NT2/D1 (cell line): ENCODE measurements around the gene DAW1.
A peak's percentile ranks its signal among the peaks of the same experiment; 100 is the strongest.
"Not testable (repeated sequence)": the region's sequence is repeated elsewhere in the genome, so short reads cannot be mapped to it uniquely, and the experiment has no call there.

Experiments
- DNase-seq: peaks from one replicate; pipeline ENCODE4 v3.0.0-alpha.2; 2011; ENCODE audit warnings: low read depth, low spot score
- H3K27me3 ChIP-seq: 2 replicates; pipeline ENCODE4 v1.6.0; 2011; ENCODE audit warnings: mild to moderate bottlenecking; ENCODE audit not compliant: insufficient read length, insufficient read depth
- H3K36me3 ChIP-seq: 2 replicates; pipeline ENCODE4 v1.6.1; 2011; ENCODE audit warnings: mild to moderate bottlenecking, low read length, mixed read lengths; ENCODE audit not compliant: insufficient read depth, insufficient read length
- H3K4me1 ChIP-seq: 2 replicates; pipeline ENCODE4 v1.5.1; 2011; ENCODE audit not compliant: insufficient read depth, insufficient read length
- H3K4me3 ChIP-seq: 2 replicates; pipeline ENCODE4 v1.5.1; 2011; ENCODE audit warnings: low read depth; ENCODE audit not compliant: insufficient read length
- H3K9ac ChIP-seq: 2 replicates; pipeline ENCODE4 v1.6.0; 2011; ENCODE audit warnings: low read depth; ENCODE audit not compliant: insufficient read length
- H3K9me3 ChIP-seq: 2 replicates; pipeline ENCODE4 v1.5.1; 2011; ENCODE audit warnings: mild to moderate bottlenecking, low read length; ENCODE audit not compliant: insufficient read depth
- SUZ12 ChIP-seq: IDR thresholded peaks from 2 replicates; pipeline ENCODE4 v1.6.1; 2011; ENCODE audit not compliant: insufficient read length, insufficient read depth; ENCODE audit errors: extremely low read depth
- YY1 ChIP-seq: IDR thresholded peaks from 2 replicates; pipeline ENCODE4 v1.6.1; 2011; ENCODE audit not compliant: insufficient read length, insufficient read depth
- ZNF274 ChIP-seq: IDR thresholded peaks from 2 replicates; pipeline ENCODE4 v1.6.1; 2011; ENCODE audit warnings: mild to moderate bottlenecking, low read depth, low read length

DAW1 gene

GRCh38 chr2:227932403-227932802 is 61.0 kb downstream of the DAW1 start:
- Histone ChIP-seq H3K9me3 (peaks cover 8% of the 10 kb centered on the region; the same call in 1 of the 2 replicates), H3K4me3 (no peak overlapping the region), H3K9ac (no peak overlapping the region), H3K27me3 (no peaks in the 10 kb centered on the region), H3K36me3 (no peaks in the 10 kb centered on the region), H3K4me1 (no peaks in the 10 kb centered on the region)
- TF ChIP-seq ZNF274 (no peak), YY1 (no peak), SUZ12 (no peak)
- no peak for DNase-seq

GRCh38 chr2:227933884-227934283 is 62.5 kb downstream of the DAW1 start:
- DNase-seq: peak; percentile 20

GRCh38 chr2:227936249-227936648 is 64.8 kb downstream of the DAW1 start:
- H3K36me3 ChIP-seq, H3K4me1 ChIP-seq, H3K9ac ChIP-seq, H3K9me3 ChIP-seq, H3K4me3 ChIP-seq, DNase-seq, H3K27me3 ChIP-seq: not testable (repeated sequence)

More at GRCh38 chr2:227933884-227934283, 62.5 kb downstream of the DAW1 start:
- Histone ChIP-seq H3K9me3 (no peaks in the 10 kb centered on the region), H3K9ac (no peak overlapping the region), H3K27me3 (no peaks in the 10 kb centered on the region), H3K36me3 (no peaks in the 10 kb centered on the region), H3K4me1 (no peaks in the 10 kb centered on the region), H3K4me3 (no peak overlapping the region)
- TF ChIP-seq SUZ12: no peak
- no peak for TF ChIP-seq ZNF274
- TF ChIP-seq YY1: no peak

- no peak overlapping the region for H3K9ac ChIP-seq
- no peaks in the 10 kb centered on the region for H3K27me3 ChIP-seq
- no peak for TF ChIP-seq SUZ12
- no peak for TF ChIP-seq ZNF274
- TF ChIP-seq YY1: no peak
- peak; percentile 54 for DNase-seq
- no peaks in the 10 kb centered on the region for H3K36me3 ChIP-seq
- no peaks in the 10 kb centered on the region for H3K4me1 ChIP-seq
- H3K4me3 ChIP-seq: no peak overlapping the region
- H3K9me3 ChIP-seq: no peaks in the 10 kb centered on the region
These were observed 68.0 kb downstream of the DAW1 start for GRCh38 chr2:227939271-227940027.

GRCh38 chr2:227942021-227942420 is 70.6 kb downstream of the DAW1 start:
- no peaks in the 10 kb centered on the region for H3K27me3 ChIP-seq
- DNase-seq: no peak
- no peak overlapping the region for H3K9ac ChIP-seq
- H3K4me1 ChIP-seq: no peaks in the 10 kb centered on the region
- no peaks in the 10 kb centered on the region for H3K9me3 ChIP-seq
- TF ChIP-seq SUZ12 (no peak), YY1 (no peak), ZNF274 (no peak)
- H3K4me3 ChIP-seq: no peak overlapping the region
- no peaks in the 10 kb centered on the region for H3K36me3 ChIP-seq

GRCh38 chr2:227942965-227943364 is 71.5 kb downstream of the DAW1 start:
- Histone ChIP-seq H3K4me3 (no peak overlapping the region), H3K9me3 (no peaks in the 10 kb centered on the region), H3K9ac (no peak overlapping the region), H3K36me3 (no peaks in the 10 kb centered on the region), H3K27me3 (no peaks in the 10 kb centered on the region), H3K4me1 (no peaks in the 10 kb centered on the region)
- DNase-seq: no peak
- TF ChIP-seq YY1 (no peak), SUZ12 (no peak), ZNF274 (no peak)

DNA sequence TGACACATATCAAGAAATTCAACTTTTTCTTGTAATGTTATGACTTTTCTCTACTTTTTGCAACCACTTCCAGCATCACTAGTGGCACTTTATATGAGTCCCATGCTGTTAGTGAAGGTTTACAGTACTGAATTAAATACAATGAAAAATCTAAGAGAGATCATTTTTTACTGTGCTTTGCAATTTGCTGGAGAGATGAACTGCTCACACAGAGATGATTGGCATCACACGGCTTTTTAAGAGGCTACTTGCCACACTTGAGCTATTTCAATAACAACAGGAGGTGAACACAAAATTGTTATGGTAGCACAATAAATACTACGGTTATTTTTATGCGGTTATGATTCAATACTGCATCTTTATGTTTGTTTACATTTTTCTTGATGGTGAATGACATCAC is 88.9 kb downstream of the DAW1 start:
- TF ChIP-seq YY1 (no peak), ZNF274 (no peak), SUZ12 (no peak)
- Histone ChIP-seq H3K4me1 (no peaks in the 10 kb centered on the region), H3K9ac (no peak overlapping the region), H3K36me3 (no peaks in the 10 kb centered on the region), H3K27me3 (no peaks in the 10 kb centered on the region), H3K9me3 (no peaks in the 10 kb centered on the region), H3K4me3 (no peak overlapping the region)
- no peak for DNase-seq
